NT2/D1 (cell line): Measurements from ENCODE around the gene PTPRN2.

Source experiments
- YY1 ChIP-seq: IDR thresholded peaks from 2 replicates; pipeline ENCODE4 v1.6.1; 2011; ENCODE audit not compliant: insufficient read length, insufficient read depth
- ZNF274 ChIP-seq: IDR thresholded peaks from 2 replicates; pipeline ENCODE4 v1.6.1; 2011; ENCODE audit warnings: mild to moderate bottlenecking, low read depth, low read length

DNA sequence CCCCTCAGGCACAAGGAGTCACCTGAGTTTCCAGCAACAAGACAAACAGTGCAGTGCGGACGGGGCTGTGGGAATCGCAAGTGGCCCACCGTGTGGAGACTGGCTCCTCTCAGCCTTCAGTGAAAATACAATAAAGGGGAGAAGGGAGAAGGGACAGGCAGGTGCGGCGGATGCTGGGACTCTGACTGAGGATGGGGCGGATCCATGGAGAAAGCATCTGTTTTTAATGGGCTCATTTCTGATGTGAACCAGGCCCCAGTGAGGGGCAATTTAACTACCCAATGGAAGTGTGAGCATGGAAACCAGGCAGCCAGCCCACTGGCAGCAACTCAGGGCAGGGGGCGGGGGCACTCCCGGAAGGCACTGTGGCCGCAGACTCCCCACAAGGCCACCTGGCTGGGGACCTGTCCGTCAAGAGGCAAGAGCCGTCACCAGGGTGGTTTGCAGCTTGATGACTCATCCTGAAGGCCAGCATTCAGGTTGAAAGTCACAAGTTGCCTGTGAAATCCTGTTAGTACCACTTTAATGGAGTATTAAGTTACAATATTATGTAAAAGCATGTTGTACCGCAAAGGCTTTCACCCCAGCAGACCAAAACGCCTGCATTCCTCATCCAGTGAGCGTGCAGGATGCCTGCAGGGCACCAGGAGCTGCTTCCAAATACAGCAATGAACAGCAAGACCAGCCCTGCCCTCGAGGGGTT is 476.4 kb downstream of the PTPRN2 start:
- TF ChIP-seq YY1 (no peak), ZNF274 (no peak)
